ENCODE measurements around the gene KCNIP4. TPM values are rescaled to one million over a fixed set of nuclear protein-coding genes. Genes with fewer than 3 reads are reported as not detected.

The KCNIP4 gene
- total and polyA plus RNA-seq, 2 experiments from 2014 or later: 0.69 to 1.00 TPM

GRCh38 chr4:21858971-21859370, 89.6 kb downstream of the KCNIP4 start:
- Histone ChIP-seq H4K20me1 (ENCODE audit: insufficient read depth, poor library complexity, severe bottlenecking) (no peaks in the 10 kb centered on the region), H2AFZ (no peak overlapping the region), H3K9me3 (ENCODE audit: low read depth) (no peaks in the 10 kb centered on the region), H3K4me3 (no peak overlapping the region), H3K4me1 (ENCODE audit: insufficient read depth) (no peaks in the 10 kb centered on the region), H3K27ac (no peak overlapping the region), H3K9me2 (replicated peaks; ENCODE audit: insufficient read depth) (no peaks in the 10 kb centered on the region), H3K4me2 (no peak overlapping the region), H3K36me3 (replicated peaks; ENCODE audit: insufficient read depth, low read depth) (no peaks in the 10 kb centered on the region), H3K27me3 (no peaks in the 10 kb centered on the region), H3K79me2 (no peaks in the 10 kb centered on the region)
- TF ChIP-seq, protein P1, sequence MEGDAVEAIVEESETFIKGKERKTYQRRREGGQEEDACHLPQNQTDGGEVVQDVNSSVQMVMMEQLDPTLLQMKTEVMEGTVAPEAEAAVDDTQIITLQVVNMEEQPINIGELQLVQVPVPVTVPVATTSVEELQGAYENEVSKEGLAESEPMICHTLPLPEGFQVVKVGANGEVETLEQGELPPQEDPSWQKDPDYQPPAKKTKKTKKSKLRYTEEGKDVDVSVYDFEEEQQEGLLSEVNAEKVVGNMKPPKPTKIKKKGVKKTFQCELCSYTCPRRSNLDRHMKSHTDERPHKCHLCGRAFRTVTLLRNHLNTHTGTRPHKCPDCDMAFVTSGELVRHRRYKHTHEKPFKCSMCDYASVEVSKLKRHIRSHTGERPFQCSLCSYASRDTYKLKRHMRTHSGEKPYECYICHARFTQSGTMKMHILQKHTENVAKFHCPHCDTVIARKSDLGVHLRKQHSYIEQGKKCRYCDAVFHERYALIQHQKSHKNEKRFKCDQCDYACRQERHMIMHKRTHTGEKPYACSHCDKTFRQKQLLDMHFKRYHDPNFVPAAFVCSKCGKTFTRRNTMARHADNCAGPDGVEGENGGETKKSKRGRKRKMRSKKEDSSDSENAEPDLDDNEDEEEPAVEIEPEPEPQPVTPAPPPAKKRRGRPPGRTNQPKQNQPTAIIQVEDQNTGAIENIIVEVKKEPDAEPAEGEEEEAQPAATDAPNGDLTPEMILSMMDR (IDR thresholded peaks at IDR 0.05; ENCODE audit: poor library complexity): no peak
- TF ChIP-seq EZH2phosphoT487 (IDR thresholded peaks at IDR 0.05; ENCODE audit: low read depth, severe bottlenecking, unreplicated experiment) (no peak), EZH2 (IDR thresholded peaks at IDR 0.05; ENCODE audit: borderline replicate concordance) (no peak)
- no peak for DNase-seq (ENCODE audit: low spot score)
- 85% methylated on average over 3 of the region's 3 CpGs for WGBS (ENCODE audit: low lambda C conversion rate, missing lambda C conversion rate)

DNA sequence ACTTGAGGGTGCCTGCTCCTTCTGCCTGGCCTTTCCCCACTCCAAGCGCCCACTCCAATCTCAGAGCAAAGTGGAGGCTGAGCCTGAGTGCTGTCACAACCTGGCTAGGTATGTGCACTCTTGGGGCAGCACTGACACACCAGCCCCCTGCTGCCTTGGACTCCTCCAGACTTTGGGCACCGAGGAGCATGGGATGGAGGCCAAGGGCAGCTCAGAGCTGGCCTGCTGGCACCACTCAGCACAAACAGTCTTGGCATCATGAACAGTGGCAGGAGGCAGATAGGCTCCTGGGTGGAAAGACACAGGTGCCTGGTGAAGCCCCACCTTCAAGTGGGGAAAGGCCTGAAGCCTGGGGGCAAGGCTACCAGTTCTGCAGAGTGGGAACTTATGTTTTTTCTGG, 91.8 kb downstream of the KCNIP4 start:
- Histone ChIP-seq H3K9me3 (ENCODE audit: low read depth) (no peaks in the 10 kb centered on the region), H3K4me2 (no peak overlapping the region), H3K4me1 (ENCODE audit: insufficient read depth) (no peaks in the 10 kb centered on the region), H3K27ac (no peak overlapping the region), H3K79me2 (no peaks in the 10 kb centered on the region), H3K9me2 (replicated peaks; ENCODE audit: insufficient read depth) (no peaks in the 10 kb centered on the region), H4K20me1 (ENCODE audit: insufficient read depth, poor library complexity, severe bottlenecking) (no peaks in the 10 kb centered on the region), H3K27me3 (no peaks in the 10 kb centered on the region), H2AFZ (no peak overlapping the region), H3K36me3 (replicated peaks; ENCODE audit: insufficient read depth, low read depth) (no peaks in the 10 kb centered on the region), H3K4me3 (no peak overlapping the region)
- no peak for DNase-seq (ENCODE audit: low spot score)
- TF ChIP-seq, protein P1 (IDR thresholded peaks at IDR 0.05; ENCODE audit: poor library complexity): no peak
- no peak for TF ChIP-seq EZH2 (IDR thresholded peaks at IDR 0.05; ENCODE audit: borderline replicate concordance)
- WGBS (ENCODE audit: low lambda C conversion rate, missing lambda C conversion rate): 72% methylated on average over 2 of the region's 2 CpGs

DNA sequence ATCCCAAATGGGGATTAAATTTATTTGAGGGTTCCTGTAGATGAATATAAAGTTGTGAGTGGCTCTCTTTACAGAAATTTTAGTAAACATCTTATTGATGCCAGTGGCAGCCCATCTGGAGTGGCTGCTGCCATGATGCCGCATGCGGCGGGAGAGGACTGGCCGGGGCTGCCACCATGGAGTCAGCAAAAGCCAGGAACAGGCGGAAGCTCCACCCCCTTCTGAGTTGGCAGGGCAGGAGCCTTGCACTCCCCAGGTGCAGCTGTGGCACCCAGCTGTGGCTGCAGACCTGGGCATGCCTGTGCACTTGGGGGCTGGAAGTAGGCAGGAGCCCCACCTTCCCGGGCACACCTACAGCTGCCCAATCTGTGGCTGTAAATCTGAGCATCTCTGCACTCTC, 92.3 kb downstream of the KCNIP4 start:
- WGBS (ENCODE audit: low lambda C conversion rate, missing lambda C conversion rate): 74% methylated on average over 6 of the region's 6 CpGs
- TF ChIP-seq, protein P1 (IDR thresholded peaks at IDR 0.05; ENCODE audit: poor library complexity): no peak
- TF ChIP-seq EZH2phosphoT487 (IDR thresholded peaks at IDR 0.05; ENCODE audit: low read depth, severe bottlenecking, unreplicated experiment) (no peak), EZH2 (IDR thresholded peaks at IDR 0.05; ENCODE audit: borderline replicate concordance) (no peak)
- no peak overlapping the region for H3K4me2 ChIP-seq
- H3K27me3 ChIP-seq: no peaks in the 10 kb centered on the region
- H3K36me3 ChIP-seq (replicated peaks; ENCODE audit: insufficient read depth, low read depth): no peaks in the 10 kb centered on the region
- H3K9me3 ChIP-seq (ENCODE audit: low read depth): no peaks in the 10 kb centered on the region
- H3K4me3 ChIP-seq: no peak overlapping the region
- no peaks in the 10 kb centered on the region for H3K79me2 ChIP-seq
- no peak overlapping the region for H3K27ac ChIP-seq
- H2AFZ ChIP-seq: no peak overlapping the region
- H4K20me1 ChIP-seq (ENCODE audit: insufficient read depth, poor library complexity, severe bottlenecking): no peaks in the 10 kb centered on the region
- no peaks in the 10 kb centered on the region for H3K9me2 ChIP-seq (replicated peaks; ENCODE audit: insufficient read depth)
- no peak for DNase-seq (ENCODE audit: low spot score)
- H3K4me1 ChIP-seq (ENCODE audit: insufficient read depth): no peaks in the 10 kb centered on the region

DNA sequence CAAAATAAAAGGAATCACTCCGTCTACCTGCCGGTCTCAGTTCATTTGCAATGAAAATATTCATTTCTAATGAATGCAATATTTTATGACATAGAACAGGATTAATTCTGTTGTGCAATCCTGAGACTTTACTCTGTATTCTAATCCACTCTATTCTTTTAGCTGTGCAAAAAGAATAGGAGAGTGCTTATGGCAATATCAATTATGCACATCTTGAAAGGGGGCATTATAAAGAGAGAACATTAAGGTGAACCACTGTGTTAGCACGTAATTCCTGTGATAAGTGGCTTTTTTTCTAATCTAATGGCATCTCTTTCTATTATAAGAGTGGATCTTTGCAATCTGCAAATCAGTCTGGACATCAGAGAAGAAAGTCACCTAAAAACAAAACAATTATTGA, 99.5 kb downstream of the KCNIP4 start:
- Histone ChIP-seq H3K79me2 (no peaks in the 10 kb centered on the region), H3K4me1 (ENCODE audit: insufficient read depth) (no peaks in the 10 kb centered on the region), H3K27ac (no peak overlapping the region), H3K27me3 (no peaks in the 10 kb centered on the region), H4K20me1 (ENCODE audit: insufficient read depth, poor library complexity, severe bottlenecking) (no peaks in the 10 kb centered on the region), H2AFZ (no peak overlapping the region), H3K4me3 (no peak overlapping the region), H3K36me3 (replicated peaks; ENCODE audit: insufficient read depth, low read depth) (no peaks in the 10 kb centered on the region), H3K4me2 (no peak overlapping the region), H3K9me2 (replicated peaks; ENCODE audit: insufficient read depth) (no peaks in the 10 kb centered on the region), H3K9me3 (ENCODE audit: low read depth) (no peaks in the 10 kb centered on the region)
- no peak for DNase-seq (ENCODE audit: low spot score)
- TF ChIP-seq EZH2 (IDR thresholded peaks at IDR 0.05; ENCODE audit: borderline replicate concordance) (no peak), EZH2phosphoT487 (IDR thresholded peaks at IDR 0.05; ENCODE audit: low read depth, severe bottlenecking, unreplicated experiment) (no peak)
- TF ChIP-seq, protein P1 (IDR thresholded peaks at IDR 0.05; ENCODE audit: poor library complexity): no peak
- 93% methylated on average over 3 of the region's 3 CpGs for WGBS (ENCODE audit: low lambda C conversion rate, missing lambda C conversion rate)

Data from hepatocyte (in vitro differentiated cells).